Measurements from ENCODE around the gene CBX4. TPM values are rescaled to one million over a fixed set of nuclear protein-coding genes. Genes with fewer than 3 reads are reported as not detected.

CBX4 gene
- total RNA-seq, 1 donor from 2014 or later: 43.4 TPM

- FAIRE-seq: no peak
- Histone ChIP-seq H3K27me3 (ENCODE audit: control insufficient read depth, insufficient read depth, low read length) (peaks cover 39% of the 10 kb centered on the region), H3K4me3 (ENCODE audit: low read depth, low read length) (no peak overlapping the region), H3K36me3 (ENCODE audit: control insufficient read depth, insufficient read depth, low read length) (peaks cover 6% of the 10 kb centered on the region)
- TF ChIP-seq CTCF (IDR thresholded peaks at IDR 0.05; ENCODE audit: insufficient read depth, low read length, severe bottlenecking): no peak
- no peak for DNase-seq (ENCODE audit: low read depth)
Measured at GRCh38 chr17:79791735-79792161, 47.5 kb downstream of the CBX4 start.

GRCh38 chr17:79790805-79791734, 48.2 kb downstream of the CBX4 start:
- Histone ChIP-seq H3K4me3 (ENCODE audit: low read depth, low read length) (no peak overlapping the region), H3K36me3 (ENCODE audit: control insufficient read depth, insufficient read depth, low read length) (peaks cover 6% of the 10 kb centered on the region), H3K27me3 (ENCODE audit: control insufficient read depth, insufficient read depth, low read length) (peaks cover 39% of the 10 kb centered on the region)
- no peak for TF ChIP-seq CTCF (IDR thresholded peaks at IDR 0.05; ENCODE audit: insufficient read depth, low read length, severe bottlenecking)
- FAIRE-seq: no peak
- no peak for DNase-seq (ENCODE audit: low read depth)

- H3K27me3 ChIP-seq (ENCODE audit: control insufficient read depth, insufficient read depth, low read length): peaks cover 39% of the 10 kb centered on the region
- H3K36me3 ChIP-seq (ENCODE audit: control insufficient read depth, insufficient read depth, low read length): peaks cover 4% of the 10 kb centered on the region
- no peak overlapping the region for H3K4me3 ChIP-seq (ENCODE audit: low read depth, low read length)
- TF ChIP-seq CTCF (IDR thresholded peaks at IDR 0.05; ENCODE audit: insufficient read depth, low read length, severe bottlenecking): peak; percentile 52
- FAIRE-seq (no peak), DNase-seq (ENCODE audit: low read depth) (no peak)
Measured at GRCh38 chr17:79789943-79790804, 49.1 kb downstream of the CBX4 start.

- DNase-seq (ENCODE audit: low read depth) (no peak), FAIRE-seq (no peak)
- Histone ChIP-seq H3K27me3 (ENCODE audit: control insufficient read depth, insufficient read depth, low read length) (peaks cover 39% of the 10 kb centered on the region), H3K36me3 (ENCODE audit: control insufficient read depth, insufficient read depth, low read length) (no peaks in the 10 kb centered on the region), H3K4me3 (ENCODE audit: low read depth, low read length) (no peak overlapping the region)
- TF ChIP-seq CTCF (IDR thresholded peaks at IDR 0.05; ENCODE audit: insufficient read depth, low read length, severe bottlenecking): no peak
Measured at GRCh38 chr17:79788989-79789942, 50.0 kb downstream of the CBX4 start.

DNA sequence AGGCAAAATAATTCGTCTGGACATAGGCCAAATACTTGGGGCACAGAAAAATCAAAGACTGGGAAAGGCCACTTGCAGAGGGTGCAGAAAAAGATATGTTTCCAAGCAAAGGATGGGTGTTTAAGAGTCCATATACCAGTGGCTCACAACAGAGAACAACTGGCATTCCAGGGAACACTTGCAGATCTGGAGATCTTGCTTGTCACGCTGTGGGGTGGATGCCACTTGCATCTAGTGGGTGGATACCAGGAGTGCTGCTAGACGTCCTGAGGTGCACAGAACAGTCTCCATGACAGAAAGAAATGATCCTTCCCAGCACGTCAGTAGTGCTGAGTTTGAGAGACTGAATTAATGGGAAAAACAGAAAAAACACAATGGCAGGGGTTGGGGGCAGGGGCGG, 50.8 kb downstream of the CBX4 start:
- Histone ChIP-seq H3K4me3 (ENCODE audit: low read depth, low read length) (no peak overlapping the region), H3K36me3 (ENCODE audit: control insufficient read depth, insufficient read depth, low read length) (peaks cover 2% of the 10 kb centered on the region), H3K27me3 (ENCODE audit: control insufficient read depth, insufficient read depth, low read length) (peaks cover 37% of the 10 kb centered on the region)
- DNase-seq (ENCODE audit: low read depth) (no peak), FAIRE-seq (no peak)
- no peak for TF ChIP-seq CTCF (IDR thresholded peaks at IDR 0.05; ENCODE audit: insufficient read depth, low read length, severe bottlenecking)

All from bronchial epithelial cell (primary cell).